OCI-M2 (cell line): Measurements from ENCODE around the gene CDCA3.

Source experiments
- DNase-seq: peaks from one replicate; lab custom pipeline; 2025; ENCODE audit not compliant: unreplicated experiment; lab: John Stamatoyannopoulos, UW

Gene CDCA3

GRCh38 chr12:6833189-6833890 is 17.7 kb downstream of the CDCA3 start:
- DNase-seq, result no peak

DNA sequence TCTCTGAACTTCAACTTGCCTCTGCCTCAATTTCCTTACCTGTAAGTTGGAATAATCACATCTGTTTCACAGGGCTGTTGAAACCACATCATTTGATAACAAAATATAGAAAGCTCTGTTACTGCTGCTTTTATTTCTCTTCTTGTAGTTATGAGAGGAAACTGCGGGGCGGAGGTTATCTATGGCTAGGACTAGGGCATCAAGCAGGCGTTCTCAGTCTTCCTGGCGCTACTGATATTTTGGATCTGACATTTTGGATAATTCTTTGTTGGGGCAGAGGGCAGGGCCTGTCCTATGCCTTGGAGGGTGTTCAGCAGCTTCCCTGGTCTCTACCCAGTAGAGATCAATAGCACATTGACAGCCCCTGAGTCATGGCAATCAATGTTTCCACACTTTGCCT is 19.0 kb downstream of the CDCA3 start:
- no peak for DNase-seq

DNA sequence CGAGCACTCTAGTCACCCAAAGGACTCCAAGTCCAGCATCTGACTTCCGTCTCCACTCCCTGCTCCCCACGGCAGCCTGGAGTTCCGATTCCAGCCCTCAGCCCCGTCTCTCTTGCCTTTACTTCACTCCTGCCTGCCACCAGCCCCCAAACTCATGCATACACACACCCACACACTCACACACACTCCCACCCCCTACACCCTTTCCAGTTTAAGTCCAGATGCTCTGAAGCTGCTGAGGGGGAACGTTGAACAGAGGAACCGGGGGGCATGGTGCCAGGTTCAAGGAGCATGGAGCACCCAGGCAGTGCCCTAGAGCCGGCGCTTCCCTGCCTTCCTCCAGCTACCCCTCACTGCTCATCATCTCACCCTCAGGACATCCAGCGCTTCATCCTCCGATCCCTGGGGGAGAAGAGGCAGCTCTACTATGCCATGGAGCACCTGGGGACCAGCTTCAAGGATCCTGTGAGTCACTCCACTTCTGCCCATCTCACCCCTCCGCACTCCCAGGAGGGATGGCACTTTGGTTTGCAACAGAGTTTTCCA is 19.6 kb downstream of the CDCA3 start:
- DNase-seq, result no peak

DNA sequence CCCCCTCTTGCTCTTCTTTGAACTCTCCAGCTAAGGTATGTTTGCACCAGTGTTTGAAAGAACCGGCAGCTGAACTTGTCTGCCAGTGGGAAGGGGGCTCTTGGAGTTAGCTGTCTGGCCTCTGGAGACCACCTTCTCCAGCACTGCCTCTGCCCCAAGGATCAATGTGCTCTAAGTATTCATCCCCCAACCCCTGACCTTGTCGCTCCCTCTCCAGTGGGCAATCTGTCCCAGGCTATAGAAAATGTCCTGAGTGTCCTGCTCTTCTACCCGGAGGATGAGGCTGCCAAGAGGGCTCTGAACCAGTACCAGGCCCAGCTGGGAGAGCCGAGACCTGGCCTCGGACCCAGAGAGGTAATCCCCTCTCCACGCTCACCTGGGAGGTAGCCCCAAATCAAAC is 20.1 kb downstream of the CDCA3 start:
- DNase-seq, result no peak

GRCh38 chr12:6830286-6830890 is 20.7 kb downstream of the CDCA3 start:
- DNase-seq, result no peak

- no peak for DNase-seq
Observed at GRCh38 chr12:6829536-6830220, 21.4 kb downstream of the CDCA3 start.

DNA sequence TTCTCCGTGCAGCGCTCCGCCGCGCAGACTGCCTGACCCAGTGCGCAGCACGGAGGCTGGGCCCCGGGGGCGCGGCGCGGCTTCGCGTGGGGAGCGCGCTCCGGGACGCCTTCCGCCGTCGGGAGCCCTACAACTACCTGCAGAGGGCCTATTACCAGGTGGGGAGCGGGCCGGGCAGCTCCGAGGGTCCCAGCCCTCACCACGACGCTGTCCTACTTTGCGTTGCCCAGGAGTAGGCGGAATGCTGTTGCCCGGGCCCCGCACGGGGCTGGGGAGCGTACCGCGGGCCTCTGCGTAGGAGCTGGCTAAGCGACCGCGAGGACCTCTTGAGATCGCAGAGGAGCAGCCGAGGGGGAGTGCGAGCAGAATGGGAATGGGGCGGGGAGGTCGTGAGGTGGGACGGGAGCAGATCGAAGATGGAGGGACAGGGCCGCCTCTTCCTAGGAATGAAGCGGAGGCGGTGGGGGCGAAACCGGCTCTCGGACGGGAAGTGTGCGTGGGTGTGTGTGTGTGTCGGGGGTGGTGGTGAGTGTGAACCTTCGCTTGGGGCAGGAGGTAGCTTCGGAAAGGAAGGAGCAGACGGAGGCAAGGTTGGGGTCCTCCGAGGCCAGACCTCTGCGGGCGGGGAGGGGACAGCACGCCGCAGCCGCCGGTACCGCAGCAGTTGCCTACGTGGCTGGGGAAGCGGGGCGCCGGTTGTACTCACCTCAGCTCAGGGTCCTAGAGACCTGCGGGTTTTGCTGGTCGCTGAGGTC is 22.1 kb downstream of the CDCA3 start:
- DNase-seq, result no peak

GRCh38 chr12:6827982-6828780 is 22.9 kb downstream of the CDCA3 start, which contains the start of gene P3H3:
Gene P3H3, plus strand, starts transcription at chr12:6828407. Its CDS starts 34 bp downstream, at chr12:6828441.
- no peak for DNase-seq

- no peak for DNase-seq
Observed at GRCh38 chr12:6827437-6827911, 23.6 kb downstream of the CDCA3 start.

GRCh38 chr12:6826734-6827436 is 24.2 kb downstream of the CDCA3 start:
- no peak for DNase-seq

- DNase-seq, result no peak
Observed at GRCh38 chr12:6826125-6826733, 24.9 kb downstream of the CDCA3 start.

- DNase-seq, result peak; percentile 33
Observed at GRCh38 chr12:6825398-6826124, 25.5 kb downstream of the CDCA3 start.

DNA sequence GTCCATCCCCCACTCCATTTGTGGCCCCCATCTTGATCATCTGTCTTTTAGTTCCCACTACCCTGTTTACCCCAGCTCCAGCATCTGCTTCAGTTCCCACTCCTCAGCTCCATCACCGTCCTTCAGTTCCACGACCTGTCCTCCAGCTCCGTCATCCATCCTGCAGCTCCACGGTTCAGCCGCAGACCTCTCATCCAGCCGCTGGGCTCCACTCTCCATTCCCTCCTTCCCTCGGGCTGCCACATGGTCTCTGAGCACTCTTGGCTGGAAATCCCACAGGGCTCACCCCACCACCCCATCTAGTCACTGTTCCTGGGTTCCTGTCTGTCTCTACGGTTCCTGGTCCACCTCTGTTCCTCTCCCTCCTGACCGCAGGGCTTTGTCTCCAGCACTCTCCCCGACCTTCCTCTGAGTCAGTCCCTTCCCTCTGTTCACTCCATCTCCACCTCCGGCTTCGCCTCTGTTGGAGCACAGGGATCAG is 26.1 kb downstream of the CDCA3 start:
- DNase-seq, result no peak

GRCh38 chr12:6824085-6824775 is 26.9 kb downstream of the CDCA3 start:
- no peak for DNase-seq

DNA sequence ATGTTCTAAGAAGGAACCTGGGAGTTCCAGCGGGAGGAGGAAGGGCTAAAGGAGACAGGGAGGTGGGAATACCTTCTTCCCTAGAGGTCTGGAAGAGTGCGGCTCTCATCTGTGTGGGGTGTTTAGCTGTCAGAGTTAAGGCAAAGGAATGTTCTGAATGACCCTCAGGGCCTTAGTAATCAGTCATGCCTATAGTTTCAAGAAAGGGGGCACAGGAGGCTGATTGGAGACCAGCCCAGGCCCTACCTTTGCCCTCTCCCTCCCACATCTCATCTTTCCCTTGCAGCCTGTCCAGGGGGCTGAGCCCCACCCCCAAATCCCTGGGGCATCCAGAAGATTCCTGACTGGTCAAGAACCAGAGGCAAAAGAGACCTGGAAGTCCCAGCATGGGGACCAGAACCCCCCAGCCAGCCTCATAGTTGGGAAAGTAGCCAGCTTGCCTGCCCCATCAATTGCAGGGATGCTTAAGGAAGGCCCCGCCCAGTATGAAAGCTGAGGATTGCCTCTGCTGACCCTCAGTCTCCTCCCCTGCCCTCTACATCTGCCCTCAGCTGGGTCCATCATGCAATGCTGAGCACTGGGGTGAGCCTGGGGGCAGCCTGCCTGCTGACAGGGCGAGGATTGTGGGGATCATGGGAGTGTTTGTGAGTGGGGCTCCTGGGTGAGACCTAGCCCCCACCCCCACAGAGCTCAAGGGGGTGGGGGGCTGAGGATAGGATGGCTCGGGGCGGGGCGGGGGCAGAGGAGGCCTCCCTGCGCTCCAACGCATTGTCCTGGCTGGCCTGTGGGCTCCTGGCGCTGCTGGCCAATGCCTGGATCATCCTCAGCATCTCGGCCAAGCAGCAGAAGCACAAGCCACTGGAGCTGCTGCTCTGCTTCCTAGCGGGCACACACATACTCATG is 27.7 kb downstream of the CDCA3 start:
- DNase-seq, result no peak

- DNase-seq, result no peak
Observed at GRCh38 chr12:6822426-6823135, 28.5 kb downstream of the CDCA3 start.
